ENCODE measurements around the gene NPC2.

Gene NPC2

GRCh38 chr14:74519316-74520074 is 26.4 kb upstream of the NPC2 start:
- DNase-seq (ENCODE audit: low read depth), result peak; percentile 17
- no peak overlapping the region for H3K4me3 ChIP-seq (ENCODE audit: low read depth, low read length)

GRCh38 chr14:74518221-74518620 is 25.1 kb upstream of the NPC2 start:
- TF ChIP-seq CTCF (conservative IDR thresholded peaks at IDR 0.05; ENCODE audit: low read depth, low read length), result no peak
- H3K4me3 ChIP-seq (ENCODE audit: low read depth, low read length), result no peak overlapping the region
- no peak for DNase-seq (ENCODE audit: low read depth)

More at GRCh38 chr14:74519316-74520074, 26.4 kb upstream of the NPC2 start:
- no peak for TF ChIP-seq CTCF (conservative IDR thresholded peaks at IDR 0.05; ENCODE audit: low read depth, low read length)

- TF ChIP-seq CTCF (conservative IDR thresholded peaks at IDR 0.05; ENCODE audit: low read depth, low read length), result no peak
- no peak for DNase-seq (ENCODE audit: low read depth)
- H3K4me3 ChIP-seq (ENCODE audit: low read depth, low read length), result no peak overlapping the region
Observed at GRCh38 chr14:74517731-74518130, 24.6 kb upstream of the NPC2 start.

GRCh38 chr14:74516451-74517160 is 23.5 kb upstream of the NPC2 start:
- H3K4me3 ChIP-seq (ENCODE audit: low read depth, low read length), result no peak overlapping the region
- no peak for TF ChIP-seq CTCF (conservative IDR thresholded peaks at IDR 0.05; ENCODE audit: low read depth, low read length)
- DNase-seq (ENCODE audit: low read depth), result peak; percentile 24

- no peak for DNase-seq (ENCODE audit: low read depth)
- TF ChIP-seq CTCF (conservative IDR thresholded peaks at IDR 0.05; ENCODE audit: low read depth, low read length), result no peak
- H3K4me3 ChIP-seq (ENCODE audit: low read depth, low read length), result no peak overlapping the region
Observed at GRCh38 chr14:74515891-74516412, 22.8 kb upstream of the NPC2 start.

- no peak for TF ChIP-seq CTCF (conservative IDR thresholded peaks at IDR 0.05; ENCODE audit: low read depth, low read length)
- H3K4me3 ChIP-seq (ENCODE audit: low read depth, low read length), result peak overlapping the region; percentile 30
- peak; percentile 89 for DNase-seq (ENCODE audit: low read depth)
Observed at GRCh38 chr14:74514471-74514941, 21.4 kb upstream of the NPC2 start.
